HEK293 (cell line): ENCODE results near the gene ESPL1.

Experiments
- BCL11A ChIP-seq: fragments of 450-650 bp; formaldehyde crosslinking; IDR thresholded peaks from 2 replicates; pipeline ENCODE4 v1.5.1; 2016; ENCODE audit warnings: low read depth, missing biosample characterization, missing genetic modification characterization
- CTCF ChIP-seq: fragments of 450-650 bp; formaldehyde crosslinking; IDR thresholded peaks from 2 replicates; pipeline ENCODE4 v1.5.1; 2016; ENCODE audit warnings: missing biosample characterization, missing genetic modification characterization
- KLF16 ChIP-seq: fragments of 450-650 bp; formaldehyde crosslinking; IDR thresholded peaks from 2 replicates; pipeline ENCODE4 v1.5.1; 2017; ENCODE audit warnings: missing biosample characterization, missing genetic modification characterization
- MEIS1 ChIP-seq: sonication (generic); formaldehyde crosslinking; IDR thresholded peaks from 2 replicates; pipeline ENCODE4 v1.8.1; 2022; ENCODE audit warnings: missing genetic modification reagents, mild to moderate bottlenecking, borderline replicate concordance
- MYNN ChIP-seq: fragments of 450-650 bp; formaldehyde crosslinking; IDR thresholded peaks from 2 replicates; pipeline ENCODE4 v1.5.1; 2016; ENCODE audit warnings: missing biosample characterization, missing genetic modification characterization, borderline replicate concordance
- PRDM10 ChIP-seq: fragments of 450-650 bp; formaldehyde crosslinking; IDR thresholded peaks from 2 replicates; pipeline ENCODE4 v1.5.1; 2016; ENCODE audit warnings: missing biosample characterization, missing genetic modification characterization
- REST ChIP-seq: fragments of 450-650 bp; formaldehyde crosslinking; IDR thresholded peaks from 2 replicates; pipeline ENCODE4 v1.5.1; 2016; ENCODE audit warnings: missing biosample characterization, missing genetic modification characterization
- YY1 ChIP-seq: fragments of 450-650 bp; formaldehyde crosslinking; IDR thresholded peaks from 2 replicates; pipeline ENCODE4 v1.5.1; 2018; ENCODE audit warnings: missing biosample characterization, missing genetic modification characterization
- ZNF184 ChIP-seq: fragments of 450-650 bp; IDR thresholded peaks from 2 replicates; pipeline ENCODE4 v1.5.1; 2018; ENCODE audit warnings: missing biosample characterization, mild to moderate bottlenecking, missing genetic modification characterization
- ZNF214 ChIP-seq: fragments of 450-650 bp; formaldehyde crosslinking; IDR thresholded peaks from 2 replicates; pipeline ENCODE4 v1.5.1; 2017; ENCODE audit warnings: missing biosample characterization, mild to moderate bottlenecking, missing genetic modification characterization, borderline replicate concordance
- ZNF449 ChIP-seq: fragments of 450-650 bp; formaldehyde crosslinking; IDR thresholded peaks from 2 replicates; pipeline ENCODE4 v1.5.1; 2017; ENCODE audit warnings: missing biosample characterization, mild to moderate bottlenecking, missing genetic modification characterization, moderate library complexity
- ZNF629 ChIP-seq: fragments of 450-650 bp; formaldehyde crosslinking; IDR thresholded peaks from 2 replicates; pipeline ENCODE4 v1.5.1; 2017; ENCODE audit warnings: missing biosample characterization, missing genetic modification characterization
- ZNF777 ChIP-seq: fragments of 450-650 bp; formaldehyde crosslinking; IDR thresholded peaks from 2 replicates; pipeline ENCODE4 v1.5.1; 2017; ENCODE audit warnings: missing biosample characterization, missing genetic modification characterization, borderline replicate concordance
- TF ChIP-seq, protein P1 (sequence below): fragments of 450-650 bp; formaldehyde crosslinking; IDR thresholded peaks from 2 replicates; pipeline ENCODE4 v1.5.1; 2016; ENCODE audit warnings: missing biosample characterization, missing genetic modification characterization, borderline replicate concordance

DNA sequence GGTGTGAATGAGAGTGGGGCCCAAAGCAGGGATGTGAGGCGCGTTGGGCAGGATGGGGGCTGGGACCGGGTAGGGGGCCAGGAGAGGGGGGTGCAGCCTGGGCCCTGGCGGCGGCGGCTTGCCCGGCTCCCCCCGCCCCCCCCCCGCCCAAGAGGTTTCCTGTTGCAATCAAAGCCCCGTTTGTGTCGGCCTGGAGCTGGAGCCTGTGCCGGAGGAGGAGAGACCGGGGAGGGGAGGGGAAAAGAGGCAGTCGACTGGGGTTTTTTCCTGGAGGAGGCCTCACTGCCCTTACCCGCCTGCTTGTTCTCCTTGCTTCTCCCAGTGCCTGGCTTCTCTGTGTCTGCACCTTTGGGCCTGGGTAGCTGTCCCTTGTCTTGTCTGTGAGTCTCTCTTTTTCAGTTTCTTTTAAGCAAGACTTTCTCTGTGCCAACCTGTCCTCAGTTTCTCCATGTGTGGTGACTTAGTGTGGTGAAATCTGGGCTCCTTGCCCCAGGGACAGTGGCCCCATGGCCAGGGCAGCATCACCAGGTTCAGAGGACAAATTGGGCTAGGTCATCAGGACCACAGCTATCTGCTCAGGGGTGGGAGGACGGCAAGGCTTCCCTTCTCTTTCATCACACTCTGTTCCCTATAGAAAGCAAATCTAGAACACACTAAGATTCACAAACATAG is 44.6 kb upstream of the ESPL1 start:
- 0 out of 2 replicates have a peak, but pooled peaks have one; percentile 69 for TF ChIP-seq PRDM10
- TF ChIP-seq YY1 (tag by site-specific recombination): no peak
- TF ChIP-seq ZNF777: no peak
- TF ChIP-seq CTCF (tag by site-specific recombination): no peak
- no peak for TF ChIP-seq ZNF629 (tag by site-specific recombination)
- no peak for TF ChIP-seq KLF16 (tag by site-specific recombination)
- TF ChIP-seq BCL11A: no peak
- TF ChIP-seq ZNF184 (tag by site-specific recombination): no peak
- no peak for TF ChIP-seq MYNN (tag by site-specific recombination)
- TF ChIP-seq, protein P1, sequence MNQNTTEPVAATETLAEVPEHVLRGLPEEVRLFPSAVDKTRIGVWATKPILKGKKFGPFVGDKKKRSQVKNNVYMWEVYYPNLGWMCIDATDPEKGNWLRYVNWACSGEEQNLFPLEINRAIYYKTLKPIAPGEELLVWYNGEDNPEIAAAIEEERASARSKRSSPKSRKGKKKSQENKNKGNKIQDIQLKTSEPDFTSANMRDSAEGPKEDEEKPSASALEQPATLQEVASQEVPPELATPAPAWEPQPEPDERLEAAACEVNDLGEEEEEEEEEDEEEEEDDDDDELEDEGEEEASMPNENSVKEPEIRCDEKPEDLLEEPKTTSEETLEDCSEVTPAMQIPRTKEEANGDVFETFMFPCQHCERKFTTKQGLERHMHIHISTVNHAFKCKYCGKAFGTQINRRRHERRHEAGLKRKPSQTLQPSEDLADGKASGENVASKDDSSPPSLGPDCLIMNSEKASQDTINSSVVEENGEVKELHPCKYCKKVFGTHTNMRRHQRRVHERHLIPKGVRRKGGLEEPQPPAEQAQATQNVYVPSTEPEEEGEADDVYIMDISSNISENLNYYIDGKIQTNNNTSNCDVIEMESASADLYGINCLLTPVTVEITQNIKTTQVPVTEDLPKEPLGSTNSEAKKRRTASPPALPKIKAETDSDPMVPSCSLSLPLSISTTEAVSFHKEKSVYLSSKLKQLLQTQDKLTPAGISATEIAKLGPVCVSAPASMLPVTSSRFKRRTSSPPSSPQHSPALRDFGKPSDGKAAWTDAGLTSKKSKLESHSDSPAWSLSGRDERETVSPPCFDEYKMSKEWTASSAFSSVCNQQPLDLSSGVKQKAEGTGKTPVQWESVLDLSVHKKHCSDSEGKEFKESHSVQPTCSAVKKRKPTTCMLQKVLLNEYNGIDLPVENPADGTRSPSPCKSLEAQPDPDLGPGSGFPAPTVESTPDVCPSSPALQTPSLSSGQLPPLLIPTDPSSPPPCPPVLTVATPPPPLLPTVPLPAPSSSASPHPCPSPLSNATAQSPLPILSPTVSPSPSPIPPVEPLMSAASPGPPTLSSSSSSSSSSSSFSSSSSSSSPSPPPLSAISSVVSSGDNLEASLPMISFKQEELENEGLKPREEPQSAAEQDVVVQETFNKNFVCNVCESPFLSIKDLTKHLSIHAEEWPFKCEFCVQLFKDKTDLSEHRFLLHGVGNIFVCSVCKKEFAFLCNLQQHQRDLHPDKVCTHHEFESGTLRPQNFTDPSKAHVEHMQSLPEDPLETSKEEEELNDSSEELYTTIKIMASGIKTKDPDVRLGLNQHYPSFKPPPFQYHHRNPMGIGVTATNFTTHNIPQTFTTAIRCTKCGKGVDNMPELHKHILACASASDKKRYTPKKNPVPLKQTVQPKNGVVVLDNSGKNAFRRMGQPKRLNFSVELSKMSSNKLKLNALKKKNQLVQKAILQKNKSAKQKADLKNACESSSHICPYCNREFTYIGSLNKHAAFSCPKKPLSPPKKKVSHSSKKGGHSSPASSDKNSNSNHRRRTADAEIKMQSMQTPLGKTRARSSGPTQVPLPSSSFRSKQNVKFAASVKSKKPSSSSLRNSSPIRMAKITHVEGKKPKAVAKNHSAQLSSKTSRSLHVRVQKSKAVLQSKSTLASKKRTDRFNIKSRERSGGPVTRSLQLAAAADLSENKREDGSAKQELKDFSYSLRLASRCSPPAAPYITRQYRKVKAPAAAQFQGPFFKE (tag by site-specific recombination): no peak
- TF ChIP-seq MEIS1 (CRISPR knock-in tag): no peak
- TF ChIP-seq REST: no peak
- TF ChIP-seq ZNF449 (tag by site-specific recombination): no peak
- no peak for TF ChIP-seq ZNF214 (tag by site-specific recombination)
